GM12878 (cell line): ENCODE measurements around the gene NAT10.

ENCODE experiments used
- CEBPB ChIP-seq, 2 experiments: fragments of 150-350 bp in 1 of 2; IDR thresholded peaks; 2 replicates each; pipeline ENCODE4 v1.6.1; 2012 to 2014; ENCODE audit warnings: low read depth in 2 of 2, low read length in 2 of 2, borderline replicate concordance in 1 of 2, inconsistent platforms in 1 of 2
- ETV6 ChIP-seq, 2 experiments: fragments of 450-650 bp in 1 of 2; IDR thresholded peaks in 1 of 2; conservative IDR thresholded peaks in 1 of 2; 2 replicates each; pipeline ENCODE4 v1.6.1; 2014; ENCODE audit warnings: antibody characterized with exemption in 1 of 2, borderline replicate concordance in 1 of 2, low read depth in 1 of 2, mild to moderate bottlenecking in 1 of 2, moderate library complexity in 1 of 2
- FOXK2 ChIP-seq: fragments of 450-650 bp; IDR thresholded peaks from 2 replicates; pipeline ENCODE4 v1.6.1; 2017; ENCODE audit warnings: mild to moderate bottlenecking, moderate library complexity
- HDAC2 ChIP-seq: fragments of 200-600 bp; sonication (generic); IDR thresholded peaks from 2 replicates; pipeline ENCODE4 v1.6.1; 2017
- MXI1 ChIP-seq: fragments of 150-350 bp; IDR thresholded peaks from 2 replicates; pipeline ENCODE4 v1.6.1; 2011; ENCODE audit warnings: low read depth, mild to moderate bottlenecking, inconsistent platforms, low read length, improper control_type of control experiment
- MYC ChIP-seq: IDR thresholded peaks from 2 replicates; pipeline ENCODE4 v1.6.1; 2011; ENCODE audit warnings: mild to moderate bottlenecking, low read length, moderate library complexity, inconsistent platforms; ENCODE audit not compliant: insufficient read depth, insufficient replicate concordance, insufficient read length, severe bottlenecking
- POLR2A ChIP-seq: IDR thresholded peaks from 2 replicates; pipeline ENCODE4 v1.6.1; 2011; ENCODE audit warnings: low read depth, mild to moderate bottlenecking, low read length
- REST ChIP-seq: IDR thresholded peaks from 2 replicates; pipeline ENCODE4 v1.6.1; 2012; ENCODE audit warnings: mild to moderate bottlenecking, low read depth, low read length
- SPI1 ChIP-seq: IDR thresholded peaks from 2 replicates; pipeline ENCODE4 v1.6.1; 2011; ENCODE audit warnings: low read depth, mild to moderate bottlenecking, low read length, moderate library complexity, borderline replicate concordance; ENCODE audit not compliant: insufficient read depth
- TCF3 ChIP-seq: IDR thresholded peaks from 2 replicates; pipeline ENCODE4 v1.6.1; 2012; ENCODE audit warnings: low read depth, mild to moderate bottlenecking, low read length, borderline replicate concordance; ENCODE audit not compliant: insufficient read depth

GRCh38 chr11:34145073-34145472 is 39.6 kb downstream of the NAT10 start:
- TF ChIP-seq CEBPB (IDR thresholded peaks at IDR 0.05; ENCODE audit: borderline replicate concordance in 1 of 2, low read depth in 2 of 2, low read length in 2 of 2) (no peak), ETV6 (conservative IDR thresholded peaks at IDR 0.05 in 1 of 2, IDR thresholded peaks at IDR 0.05 in 1 of 2; ENCODE audit: borderline replicate concordance in 1 of 2, low read depth in 1 of 2) (no peak), POLR2A (no peak), TCF3 (no peak), HDAC2 (no peak), SPI1 (no peak), MYC (no peak), MXI1 (no peak), FOXK2 (no peak), REST (no peak)
